ENCODE results near the gene KLHL12. TPM values are rescaled to one million over a fixed set of nuclear protein-coding genes. Genes with fewer than 3 reads are reported as not detected.

The KLHL12 gene
- 20.4 and 22.1 TPM in 2 replicates for total RNA-seq

DNA sequence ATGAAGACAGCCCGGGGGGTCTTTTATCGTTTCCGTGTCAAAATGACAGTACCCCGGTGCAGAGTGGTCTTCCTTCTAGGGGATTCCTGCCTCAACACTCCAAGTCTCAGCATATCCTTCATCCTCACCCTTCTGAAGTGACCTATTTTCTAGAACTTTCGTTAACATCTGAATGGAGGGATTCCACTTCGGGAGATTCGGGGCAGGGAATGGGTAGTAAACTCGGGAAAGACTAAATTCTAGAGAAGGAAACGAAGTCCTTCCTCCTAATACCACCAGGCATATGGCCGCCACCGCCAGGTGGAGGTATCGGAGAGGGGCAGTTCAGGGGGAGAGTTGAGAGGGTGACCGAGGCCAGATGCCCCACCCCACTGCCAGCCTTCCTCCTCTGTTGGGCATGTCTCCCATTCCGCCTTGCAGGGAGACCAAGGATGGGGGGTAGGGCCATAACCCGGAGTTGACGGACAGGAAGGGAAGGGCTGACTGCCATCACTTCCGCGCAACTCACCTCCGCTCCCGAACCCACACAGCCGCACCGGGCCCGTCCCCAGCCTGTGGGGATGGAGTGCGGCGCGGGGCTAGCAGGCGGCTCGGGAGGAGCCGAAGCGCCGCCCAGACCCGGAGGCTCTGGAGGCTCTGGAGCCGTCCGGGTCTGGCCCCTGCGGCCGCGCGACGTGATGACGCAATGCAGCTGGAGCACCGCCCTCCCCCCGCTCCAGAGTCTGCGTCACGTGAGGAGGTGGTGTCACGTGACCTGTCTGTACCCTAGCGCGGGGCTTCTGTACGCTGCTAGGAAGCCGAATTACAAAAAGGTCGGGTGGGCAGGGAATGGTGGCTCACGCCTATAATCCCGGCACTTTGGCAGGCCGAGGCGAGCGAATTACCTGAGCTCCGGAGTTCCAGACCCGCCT, at the start of gene KLHL12:
TSS of gene KLHL12 (minus strand) at position 654 of the 911 bp plus-strand sequence. CDS start 2,072 bp downstream, outside the sequence.
- peak; percentile 64 for DNase-seq (ENCODE audit: extremely low read depth, low read depth, low spot score)

DNA sequence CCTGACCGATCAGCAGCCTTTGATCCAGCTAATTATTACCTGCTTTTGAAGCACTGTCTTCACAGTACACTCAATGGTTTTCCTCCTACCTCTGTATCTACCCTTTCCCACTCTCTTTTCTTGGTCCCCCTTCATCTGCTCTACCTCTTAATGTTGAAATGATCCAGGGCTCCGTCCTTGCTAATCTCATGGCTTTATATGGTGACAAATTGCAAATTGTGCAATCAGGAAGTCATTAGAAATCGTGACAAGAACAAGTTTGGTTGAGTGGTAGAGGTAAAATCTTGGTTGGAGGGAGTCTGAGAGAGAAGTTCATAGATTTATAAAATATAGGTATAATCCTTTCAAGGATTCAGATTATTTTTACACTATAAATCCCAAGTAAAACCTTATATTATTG, 49.6 kb upstream of the KLHL12 start:
- no peak for DNase-seq (ENCODE audit: extremely low read depth, low read depth, low spot score)

DNA sequence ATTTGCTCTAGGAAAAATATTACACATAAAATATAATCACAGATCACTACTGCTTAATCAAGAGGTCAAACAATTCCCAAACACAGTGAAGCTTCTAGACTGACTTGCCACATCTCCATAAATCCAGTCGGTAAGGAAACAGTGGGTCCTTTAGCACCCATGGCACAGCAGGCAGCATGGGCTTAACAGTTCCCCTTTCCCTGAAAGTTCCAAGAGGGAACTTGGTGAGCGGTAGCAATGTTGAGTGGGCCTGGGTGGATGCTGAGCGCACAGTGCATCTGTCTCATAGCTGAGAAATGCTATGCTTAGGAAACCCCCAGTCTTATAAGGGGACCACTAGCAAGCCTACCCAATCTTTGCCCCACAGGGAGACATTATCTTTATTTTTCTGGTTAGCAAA, 47.8 kb upstream of the KLHL12 start:
- no peak for DNase-seq (ENCODE audit: extremely low read depth, low read depth, low spot score)

GRCh38 chr1:202972046-202972445, 45.0 kb upstream of the KLHL12 start:
- no peak for DNase-seq (ENCODE audit: extremely low read depth, low read depth, low spot score)

- DNase-seq (ENCODE audit: extremely low read depth, low read depth, low spot score): no peak
Observed at GRCh38 chr1:202968895-202969295, 41.9 kb upstream of the KLHL12 start.

DNA sequence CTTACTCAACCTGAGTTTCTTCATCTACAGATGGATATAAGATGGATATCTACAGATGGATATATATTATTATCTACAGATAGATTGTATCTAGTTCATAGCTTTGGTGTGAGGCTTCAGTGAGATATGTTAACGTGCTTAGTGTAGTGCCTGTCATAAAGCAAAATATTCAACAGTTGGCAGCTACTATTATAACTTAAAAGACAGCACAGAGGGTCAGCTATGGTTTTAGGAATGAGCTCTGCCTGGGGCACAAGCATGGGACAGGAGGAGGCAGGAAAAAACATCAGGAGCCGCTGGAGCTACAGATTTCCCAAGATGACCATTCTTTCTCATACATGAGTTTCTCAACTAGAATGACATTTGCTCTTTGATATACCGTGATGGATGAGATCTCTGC, 41.3 kb upstream of the KLHL12 start:
- no peak for DNase-seq (ENCODE audit: extremely low read depth, low read depth, low spot score)

DNA sequence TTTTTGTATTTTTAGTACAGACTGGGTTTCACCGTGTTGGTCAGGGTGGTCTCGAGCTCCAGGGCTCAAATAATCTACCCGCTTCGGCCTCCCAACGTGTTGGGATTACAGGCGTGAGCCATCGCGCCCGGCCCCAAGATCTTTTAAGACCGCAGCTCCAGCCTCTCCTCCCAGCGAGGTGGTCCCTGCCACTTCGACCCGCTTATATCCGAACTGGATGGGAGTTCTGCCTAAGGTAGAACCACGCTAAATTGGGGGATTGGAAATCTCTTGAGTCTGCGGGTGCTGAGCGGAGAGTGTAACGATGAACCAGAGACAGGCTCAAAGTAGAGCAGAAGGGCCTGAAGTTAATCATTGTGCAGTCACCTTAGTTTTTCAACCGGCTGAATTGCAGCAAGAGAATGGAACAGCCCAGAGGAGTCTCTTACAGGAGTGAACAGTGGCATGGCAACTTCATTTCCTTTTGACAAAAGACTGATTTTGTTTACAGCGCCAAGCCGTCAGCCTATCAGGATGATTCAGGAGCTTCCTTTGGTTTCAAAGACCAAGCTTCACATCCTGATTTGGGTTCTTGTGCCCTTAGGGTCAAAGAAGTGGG, 40.7 kb upstream of the KLHL12 start:
- DNase-seq (ENCODE audit: extremely low read depth, low read depth, low spot score): no peak

DNA sequence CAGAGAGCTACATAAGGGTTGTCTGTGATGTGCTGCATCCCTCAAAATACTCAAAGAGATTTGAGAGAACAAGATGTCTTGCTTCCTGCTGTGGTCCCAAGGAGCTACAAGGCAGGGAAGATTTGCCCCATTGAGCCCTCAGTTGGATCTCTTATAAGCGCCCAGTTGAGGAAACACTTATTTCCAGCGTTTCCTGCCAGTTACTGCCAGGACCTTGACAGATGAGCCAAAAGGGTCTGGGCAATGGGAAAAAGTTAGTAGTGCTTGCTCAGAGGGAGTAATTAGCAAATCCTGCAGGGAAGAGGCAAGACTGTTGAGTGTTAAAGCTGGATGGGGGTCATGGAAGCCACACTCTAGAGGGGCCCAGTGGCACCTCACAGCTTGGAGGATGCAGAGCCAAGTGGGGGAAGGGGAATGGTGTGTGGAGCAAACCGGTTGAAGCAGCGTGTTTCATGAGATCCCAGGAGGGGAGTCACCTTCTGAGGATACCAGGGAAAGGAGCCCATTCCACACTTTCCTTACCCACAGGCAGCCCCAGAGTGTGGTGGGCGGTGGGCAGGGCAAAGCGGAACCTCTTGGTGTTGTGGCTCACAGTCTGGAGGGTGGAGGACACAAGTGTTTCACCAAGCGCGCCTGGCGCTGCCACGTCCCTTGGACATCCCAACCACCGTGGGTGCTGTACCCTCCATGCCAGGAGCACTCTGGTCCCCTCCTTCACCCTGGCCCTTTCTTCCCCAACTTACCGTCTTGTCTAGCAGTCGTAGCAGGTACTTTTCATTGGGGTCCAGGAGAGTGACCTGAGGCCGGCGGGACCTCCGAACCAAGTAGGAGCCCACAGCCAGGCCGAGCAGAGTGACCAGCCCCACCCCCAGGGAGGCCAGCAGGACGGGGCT, 39.2 kb upstream of the KLHL12 start:
- no peak for DNase-seq (ENCODE audit: extremely low read depth, low read depth, low spot score)

- DNase-seq (ENCODE audit: extremely low read depth, low read depth, low spot score): no peak
Observed at GRCh38 chr1:202965422-202965821, 38.4 kb upstream of the KLHL12 start.

- no peak for DNase-seq (ENCODE audit: extremely low read depth, low read depth, low spot score)
Observed at GRCh38 chr1:202964791-202965410, 37.9 kb upstream of the KLHL12 start.

- no peak for DNase-seq (ENCODE audit: extremely low read depth, low read depth, low spot score)
Observed at GRCh38 chr1:202961220-202961880, 34.3 kb upstream of the KLHL12 start.

GRCh38 chr1:202959276-202959620, 32.2 kb upstream of the KLHL12 start:
- no peak for DNase-seq (ENCODE audit: extremely low read depth, low read depth, low spot score)

- DNase-seq (ENCODE audit: extremely low read depth, low read depth, low spot score): no peak
Observed at GRCh38 chr1:202958544-202959275, 31.7 kb upstream of the KLHL12 start.

- no peak for DNase-seq (ENCODE audit: extremely low read depth, low read depth, low spot score)
Observed at GRCh38 chr1:202957733-202958543, 30.9 kb upstream of the KLHL12 start, which contains the start of gene ADIPOR1. Gene ADIPOR1 (minus strand): TSS chr1:202958312. CDS start chr1:202951070, 7,242 bp downstream.

- no peak for DNase-seq (ENCODE audit: extremely low read depth, low read depth, low spot score)
Observed at GRCh38 chr1:202956969-202957368, 29.9 kb upstream of the KLHL12 start.

DNA sequence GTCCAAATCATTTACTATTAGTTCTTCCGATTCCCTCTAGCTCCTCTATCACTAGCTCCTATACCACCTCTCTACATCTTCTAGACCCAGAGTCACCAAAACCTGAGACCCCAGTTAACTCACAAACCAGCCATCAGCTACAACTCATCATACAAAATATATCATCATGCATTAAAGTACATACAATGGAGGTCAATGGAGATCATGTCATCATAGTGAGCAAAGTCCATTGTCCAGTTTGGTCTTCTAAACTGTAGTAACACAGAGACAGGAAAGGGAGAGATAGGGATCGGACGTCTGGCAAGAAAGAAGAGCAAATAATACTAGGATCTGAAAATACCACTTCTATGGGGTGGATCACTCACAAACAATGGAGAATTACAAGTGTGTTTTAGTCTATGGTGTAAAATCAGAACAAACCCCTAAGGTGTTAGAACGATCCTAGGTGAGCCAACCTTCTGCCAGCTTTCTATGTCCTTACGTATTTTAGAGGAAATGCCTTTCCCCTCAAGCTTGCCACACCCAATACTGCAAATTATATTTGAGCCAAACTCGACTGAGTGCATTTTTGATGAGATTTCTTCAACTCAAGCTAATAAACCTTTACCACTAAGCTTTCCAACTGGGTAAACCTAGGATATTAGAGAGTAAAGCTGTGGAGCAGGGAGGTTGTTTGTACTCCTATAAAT, 27.2 kb upstream of the KLHL12 start:
- DNase-seq (ENCODE audit: extremely low read depth, low read depth, low spot score): no peak

GRCh38 chr1:202953392-202953791, 26.4 kb upstream of the KLHL12 start:
- DNase-seq (ENCODE audit: extremely low read depth, low read depth, low spot score): no peak

DNA sequence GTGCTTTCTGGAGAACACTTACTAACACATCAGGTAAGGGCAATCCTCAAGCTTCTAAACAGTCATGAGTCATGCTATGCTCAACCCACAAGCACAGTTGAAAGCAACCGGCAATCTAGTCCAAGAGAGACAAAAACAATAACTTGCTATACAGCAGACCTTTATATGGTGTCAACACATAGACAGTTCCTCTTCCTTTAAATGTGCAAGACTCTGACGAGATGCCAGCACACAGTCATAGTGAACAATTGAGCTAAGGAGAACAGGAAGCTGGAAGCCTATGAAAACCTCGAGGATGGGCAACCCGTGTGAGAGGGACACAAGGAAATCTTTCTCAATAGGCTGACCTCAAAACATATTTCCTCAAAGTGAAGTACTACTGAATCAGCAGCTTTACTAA, 25.8 kb upstream of the KLHL12 start:
- DNase-seq (ENCODE audit: extremely low read depth, low read depth, low spot score): peak; percentile 68
